HepG2 (cell line): ENCODE measurements around the gene CRIP1. TPM values are rescaled to one million over a fixed set of nuclear protein-coding genes. Genes with fewer than 3 reads are reported as not detected.

Source experiments
- MXD4 ChIP-seq: IDR thresholded peaks from 2 replicates; pipeline ENCODE4 v1.6.1; 2016; ENCODE audit warnings: mild to moderate bottlenecking, missing biosample characterization, missing genetic modification reagents
- ZNF451 ChIP-seq: sonication (generic); formaldehyde crosslinking; IDR thresholded peaks from 2 replicates; pipeline ENCODE4 v1.5.0; 2020; ENCODE audit warnings: mild to moderate bottlenecking, missing genetic modification reagents
- polyA plus RNA-seq, 8 experiments: library from polyadenylated mRNA; depleted of rRNA in 3 of 8; stranded (reverse) in 7 of 8; unstranded in 1 of 8; fragments of >200 nt; fragmentation: Illumina TruSeq in 4 of 8; extraction: Trizol in 4 of 8; gene quantifications; 2 replicates each; pipeline versions ENCODE4 v1.2.1 to v1.2.3, GENCODE V29; 2011 to 2016; ENCODE audit warnings: low read depth in 4 of 8, missing spikeins in 1 of 8, mixed read lengths in 1 of 8; ENCODE audit not compliant: insufficient read depth in 1 of 8
- total RNA-seq, 5 experiments: library from RNA; depleted of rRNA; stranded (reverse); fragments of >200 nt; fragmentation: Illumina TruSeq; extraction: Trizol; gene quantifications; 2 replicates each; pipeline ENCODE4 v1.2.3, GENCODE V29; 2016; ENCODE audit warnings: low read depth in 1 of 5
- TF ChIP-seq, protein P1 (sequence below): sonication (generic); formaldehyde crosslinking; IDR thresholded peaks from 2 replicates; pipeline ENCODE4 v1.4.0; 2020; ENCODE audit warnings: mild to moderate bottlenecking, missing genetic modification reagents
- TF ChIP-seq, protein P2 (sequence below): sonication (generic); formaldehyde crosslinking; IDR thresholded peaks from one replicate; pipeline ENCODE4 v1.5.1; 2020; ENCODE audit warnings: mild to moderate bottlenecking, missing genetic modification reagents; ENCODE audit errors: not compliant biosample characterization

The CRIP1 gene
- total and polyA plus RNA-seq, 2 of the 13 experiments (the other 11 are each of a cell fraction or from before 2014, with no cell fraction given) = 53.9 to 59.5 TPM

DNA sequence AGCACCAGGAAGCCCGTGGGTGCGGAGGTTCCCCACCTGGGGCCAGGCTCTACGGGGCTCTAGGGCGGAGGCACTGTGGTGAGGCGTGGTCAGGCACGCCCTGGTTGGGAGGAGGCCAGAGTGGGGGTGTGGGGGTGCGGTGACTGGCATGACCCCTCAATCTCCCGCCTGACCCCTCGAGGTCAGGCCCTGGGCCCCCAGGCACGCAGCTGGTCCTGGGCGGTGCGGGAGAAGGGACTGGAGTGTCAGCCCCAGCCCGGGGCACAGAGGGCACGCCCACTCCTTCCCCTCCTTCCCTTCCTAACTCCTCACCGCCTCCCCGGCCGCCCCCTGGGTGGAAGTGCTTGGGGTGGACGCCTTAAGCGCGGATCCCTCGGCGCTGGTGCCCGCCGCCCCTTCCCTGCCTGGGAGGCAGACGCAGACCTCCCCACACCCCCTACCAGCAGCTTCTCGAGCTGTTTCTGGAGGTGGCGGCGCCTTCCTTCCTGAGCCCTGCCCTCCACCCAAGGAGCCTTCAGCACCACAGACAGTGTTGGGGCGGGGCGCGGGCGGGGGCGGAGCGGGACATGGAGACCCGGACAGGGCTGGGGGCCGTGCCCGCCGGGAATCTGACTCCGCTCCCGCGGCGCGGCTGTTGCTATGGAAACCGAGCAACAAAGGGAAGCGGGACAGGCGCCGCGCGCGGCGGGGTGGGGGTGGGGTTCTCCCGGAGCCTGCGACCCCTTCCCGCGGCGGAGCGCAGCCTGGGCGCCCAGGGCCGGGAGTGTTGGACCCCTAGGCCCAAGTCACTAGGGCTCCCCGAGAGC, 12.8 kb upstream of the CRIP1 start (continued):
- TF ChIP-seq, protein P1, sequence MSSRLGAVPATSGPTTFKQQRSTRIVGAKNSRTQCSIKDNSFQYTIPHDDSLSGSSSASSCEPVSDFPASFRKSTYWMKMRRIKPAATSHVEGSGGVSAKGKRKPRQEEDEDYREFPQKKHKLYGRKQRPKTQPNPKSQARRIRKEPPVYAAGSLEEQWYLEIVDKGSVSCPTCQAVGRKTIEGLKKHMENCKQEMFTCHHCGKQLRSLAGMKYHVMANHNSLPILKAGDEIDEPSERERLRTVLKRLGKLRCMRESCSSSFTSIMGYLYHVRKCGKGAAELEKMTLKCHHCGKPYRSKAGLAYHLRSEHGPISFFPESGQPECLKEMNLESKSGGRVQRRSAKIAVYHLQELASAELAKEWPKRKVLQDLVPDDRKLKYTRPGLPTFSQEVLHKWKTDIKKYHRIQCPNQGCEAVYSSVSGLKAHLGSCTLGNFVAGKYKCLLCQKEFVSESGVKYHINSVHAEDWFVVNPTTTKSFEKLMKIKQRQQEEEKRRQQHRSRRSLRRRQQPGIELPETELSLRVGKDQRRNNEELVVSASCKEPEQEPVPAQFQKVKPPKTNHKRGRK (CRISPR knock-in tag) = no peak
- TF ChIP-seq, protein P2, sequence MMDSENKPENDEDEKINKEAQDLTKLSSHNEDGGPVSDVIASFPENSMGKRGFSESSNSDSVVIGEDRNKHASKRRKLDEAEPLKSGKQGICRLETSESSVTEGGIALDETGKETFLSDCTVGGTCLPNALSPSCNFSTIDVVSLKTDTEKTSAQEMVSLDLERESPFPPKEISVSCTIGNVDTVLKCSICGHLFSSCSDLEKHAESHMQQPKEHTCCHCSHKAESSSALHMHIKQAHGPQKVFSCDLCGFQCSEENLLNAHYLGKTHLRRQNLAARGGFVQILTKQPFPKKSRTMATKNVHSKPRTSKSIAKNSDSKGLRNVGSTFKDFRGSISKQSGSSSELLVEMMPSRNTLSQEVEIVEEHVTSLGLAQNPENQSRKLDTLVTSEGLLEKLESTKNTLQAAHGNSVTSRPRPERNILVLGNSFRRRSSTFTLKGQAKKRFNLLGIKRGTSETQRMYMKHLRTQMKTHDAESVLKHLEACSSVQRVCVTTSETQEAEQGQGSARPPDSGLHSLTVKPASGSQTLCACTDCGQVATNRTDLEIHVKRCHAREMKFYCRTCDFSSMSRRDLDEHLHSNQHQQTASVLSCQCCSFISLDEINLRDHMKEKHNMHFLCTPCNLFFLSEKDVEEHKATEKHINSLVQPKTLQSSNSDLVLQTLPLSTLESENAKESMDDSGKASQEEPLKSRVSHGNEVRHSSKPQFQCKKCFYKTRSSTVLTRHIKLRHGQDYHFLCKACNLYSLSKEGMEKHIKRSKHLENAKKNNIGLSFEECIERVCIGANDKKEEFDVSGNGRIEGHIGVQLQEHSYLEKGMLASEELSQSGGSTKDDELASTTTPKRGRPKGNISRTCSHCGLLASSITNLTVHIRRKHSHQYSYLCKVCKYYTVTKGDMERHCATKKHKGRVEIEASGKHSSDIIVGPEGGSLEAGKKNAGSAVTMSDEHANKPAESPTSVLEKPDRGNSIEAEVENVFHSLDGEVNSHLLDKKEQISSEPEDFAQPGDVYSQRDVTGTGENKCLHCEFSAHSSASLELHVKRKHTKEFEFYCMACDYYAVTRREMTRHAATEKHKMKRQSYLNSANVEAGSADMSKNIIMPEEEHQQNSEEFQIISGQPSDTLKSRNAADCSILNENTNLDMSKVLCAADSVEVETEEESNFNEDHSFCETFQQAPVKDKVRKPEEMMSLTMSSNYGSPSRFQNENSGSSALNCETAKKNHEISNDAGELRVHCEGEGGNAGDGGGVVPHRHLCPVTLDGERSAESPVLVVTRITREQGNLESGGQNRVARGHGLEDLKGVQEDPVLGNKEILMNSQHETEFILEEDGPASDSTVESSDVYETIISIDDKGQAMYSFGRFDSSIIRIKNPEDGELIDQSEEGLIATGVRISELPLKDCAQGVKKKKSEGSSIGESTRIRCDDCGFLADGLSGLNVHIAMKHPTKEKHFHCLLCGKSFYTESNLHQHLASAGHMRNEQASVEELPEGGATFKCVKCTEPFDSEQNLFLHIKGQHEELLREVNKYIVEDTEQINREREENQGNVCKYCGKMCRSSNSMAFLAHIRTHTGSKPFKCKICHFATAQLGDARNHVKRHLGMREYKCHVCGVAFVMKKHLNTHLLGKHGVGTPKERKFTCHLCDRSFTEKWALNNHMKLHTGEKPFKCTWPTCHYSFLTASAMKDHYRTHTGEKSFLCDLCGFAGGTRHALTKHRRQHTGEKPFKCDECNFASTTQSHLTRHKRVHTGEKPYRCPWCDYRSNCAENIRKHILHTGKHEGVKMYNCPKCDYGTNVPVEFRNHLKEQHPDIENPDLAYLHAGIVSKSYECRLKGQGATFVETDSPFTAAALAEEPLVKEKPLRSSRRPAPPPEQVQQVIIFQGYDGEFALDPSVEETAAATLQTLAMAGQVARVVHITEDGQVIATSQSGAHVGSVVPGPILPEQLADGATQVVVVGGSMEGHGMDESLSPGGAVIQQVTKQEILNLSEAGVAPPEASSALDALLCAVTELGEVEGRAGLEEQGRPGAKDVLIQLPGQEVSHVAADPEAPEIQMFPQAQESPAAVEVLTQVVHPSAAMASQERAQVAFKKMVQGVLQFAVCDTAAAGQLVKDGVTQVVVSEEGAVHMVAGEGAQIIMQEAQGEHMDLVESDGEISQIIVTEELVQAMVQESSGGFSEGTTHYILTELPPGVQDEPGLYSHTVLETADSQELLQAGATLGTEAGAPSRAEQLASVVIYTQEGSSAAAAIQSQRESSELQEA = no peak
- TF ChIP-seq ZNF451 (CRISPR knock-in tag) (no peak), MXD4 (no peak)
